Activated T-cell treated with anti-CD3 and anti-CD28 coated beads, Interleukin-2, amount 50 U/mL, for 24 hours (primary cell): ENCODE results near the gene METAP2.

Experiments used
- DNase-seq: peaks from one replicate; pipeline ENCODE4 v3.0.0-alpha.2; 2020
- H3K27ac Mint-ChIP-seq: 2 replicates; pipeline ENCODE4 v1.8.0; 2020; ENCODE audit warnings: mild to moderate bottlenecking, mixed read lengths
- H3K27me3 Mint-ChIP-seq: 2 replicates; pipeline ENCODE4 v1.8.0; 2020; ENCODE audit warnings: mixed read lengths
- H3K36me3 Mint-ChIP-seq: 2 replicates; pipeline ENCODE4 v1.8.0; 2020; ENCODE audit warnings: low read depth, mixed read lengths
- H3K4me1 Mint-ChIP-seq: 2 replicates; pipeline ENCODE4 v1.8.0; 2020; ENCODE audit warnings: low read depth, mixed read lengths
- H3K4me3 Mint-ChIP-seq: 2 replicates; pipeline ENCODE4 v1.8.0; 2020; ENCODE audit warnings: mild to moderate bottlenecking, moderate library complexity, mixed read lengths
- H3K9me3 Mint-ChIP-seq: 2 replicates; pipeline ENCODE4 v1.8.0; 2020; ENCODE audit warnings: mixed read lengths

Gene METAP2

GRCh38 chr12:95511977-95512376 is 38.0 kb downstream of the METAP2 start:
- Mint-ChIP-seq H3K4me3 (no peak overlapping the region), H3K27me3 (no peaks in the 10 kb centered on the region), H3K4me1 (peaks cover 7% of the 10 kb centered on the region), H3K27ac (peak overlapping the region; percentile 34), H3K36me3 (peaks cover 96% of the 10 kb centered on the region), H3K9me3 (no peaks in the 10 kb centered on the region)
- DNase-seq = no peak

GRCh38 chr12:95513599-95513998 is 39.6 kb downstream of the METAP2 start:
- H3K27ac Mint-ChIP-seq = no peak overlapping the region
- no peaks in the 10 kb centered on the region for H3K27me3 Mint-ChIP-seq
- peaks cover 89% of the 10 kb centered on the region for H3K36me3 Mint-ChIP-seq
- H3K4me3 Mint-ChIP-seq = no peak overlapping the region
- peaks cover 7% of the 10 kb centered on the region for H3K4me1 Mint-ChIP-seq
- no peak for DNase-seq
- no peaks in the 10 kb centered on the region for H3K9me3 Mint-ChIP-seq

GRCh38 chr12:95515197-95515596 is 41.2 kb downstream of the METAP2 start:
- peak overlapping the region; percentile 74 for H3K27ac Mint-ChIP-seq
- DNase-seq = no peak
- H3K27me3 Mint-ChIP-seq = no peaks in the 10 kb centered on the region
- H3K9me3 Mint-ChIP-seq = no peaks in the 10 kb centered on the region
- peaks cover 80% of the 10 kb centered on the region for H3K36me3 Mint-ChIP-seq
- peaks cover 4% of the 10 kb centered on the region for H3K4me1 Mint-ChIP-seq
- no peak overlapping the region for H3K4me3 Mint-ChIP-seq

GRCh38 chr12:95516757-95517156 is 42.8 kb downstream of the METAP2 start:
- Mint-ChIP-seq H3K27me3 (no peaks in the 10 kb centered on the region), H3K4me1 (peaks cover 4% of the 10 kb centered on the region), H3K27ac (peak overlapping the region; percentile 53), H3K4me3 (no peak overlapping the region), H3K36me3 (peaks cover 78% of the 10 kb centered on the region), H3K9me3 (no peaks in the 10 kb centered on the region)
- no peak for DNase-seq

GRCh38 chr12:95517246-95517645 is 43.3 kb downstream of the METAP2 start:
- Mint-ChIP-seq H3K9me3 (no peaks in the 10 kb centered on the region), H3K36me3 (peaks cover 78% of the 10 kb centered on the region), H3K4me3 (no peak overlapping the region), H3K27ac (peak overlapping the region; percentile 6), H3K27me3 (no peaks in the 10 kb centered on the region), H3K4me1 (peaks cover 4% of the 10 kb centered on the region)
- no peak for DNase-seq

GRCh38 chr12:95518944-95519343 is 45.0 kb downstream of the METAP2 start:
- no peaks in the 10 kb centered on the region for H3K27me3 Mint-ChIP-seq
- no peak overlapping the region for H3K4me3 Mint-ChIP-seq
- H3K27ac Mint-ChIP-seq = no peak overlapping the region
- no peak for DNase-seq
- H3K36me3 Mint-ChIP-seq = peaks cover 70% of the 10 kb centered on the region
- peaks cover 4% of the 10 kb centered on the region for H3K4me1 Mint-ChIP-seq
- H3K9me3 Mint-ChIP-seq = no peaks in the 10 kb centered on the region

GRCh38 chr12:95520816-95521215 is 46.9 kb downstream of the METAP2 start:
- Mint-ChIP-seq H3K27ac (no peak overlapping the region), H3K4me1 (peaks cover 4% of the 10 kb centered on the region), H3K9me3 (no peaks in the 10 kb centered on the region), H3K4me3 (no peak overlapping the region), H3K36me3 (peaks cover 54% of the 10 kb centered on the region), H3K27me3 (no peaks in the 10 kb centered on the region)
- DNase-seq = no peak

GRCh38 chr12:95522692-95523091 is 48.7 kb downstream of the METAP2 start:
- Mint-ChIP-seq H3K9me3 (no peaks in the 10 kb centered on the region), H3K36me3 (peaks cover 38% of the 10 kb centered on the region), H3K4me1 (no peaks in the 10 kb centered on the region), H3K4me3 (no peak overlapping the region), H3K27me3 (no peaks in the 10 kb centered on the region), H3K27ac (no peak overlapping the region)
- no peak for DNase-seq

GRCh38 chr12:95528431-95528830 is 54.5 kb downstream of the METAP2 start:
- H3K4me1 Mint-ChIP-seq = peaks cover 22% of the 10 kb centered on the region
- no peaks in the 10 kb centered on the region for H3K27me3 Mint-ChIP-seq
- H3K9me3 Mint-ChIP-seq = no peaks in the 10 kb centered on the region
- DNase-seq = no peak
- H3K27ac Mint-ChIP-seq = no peak overlapping the region
- peaks cover 28% of the 10 kb centered on the region for H3K36me3 Mint-ChIP-seq
- H3K4me3 Mint-ChIP-seq = no peak overlapping the region

- Mint-ChIP-seq H3K4me1 (peaks cover 24% of the 10 kb centered on the region), H3K4me3 (no peak overlapping the region), H3K27me3 (no peaks in the 10 kb centered on the region), H3K9me3 (no peaks in the 10 kb centered on the region), H3K27ac (no peak overlapping the region), H3K36me3 (peaks cover 31% of the 10 kb centered on the region)
- no peak for DNase-seq
Observed at GRCh38 chr12:95529693-95530225, 55.8 kb downstream of the METAP2 start.

GRCh38 chr12:95532851-95533250 is 58.9 kb downstream of the METAP2 start:
- DNase-seq = no peak
- Mint-ChIP-seq H3K9me3 (no peaks in the 10 kb centered on the region), H3K36me3 (peaks cover 30% of the 10 kb centered on the region), H3K4me1 (peaks cover 24% of the 10 kb centered on the region), H3K27me3 (no peaks in the 10 kb centered on the region), H3K4me3 (no peak overlapping the region), H3K27ac (no peak overlapping the region)

GRCh38 chr12:95533985-95534384 is 60.0 kb downstream of the METAP2 start:
- no peak for DNase-seq
- peaks cover 24% of the 10 kb centered on the region for H3K36me3 Mint-ChIP-seq
- H3K27ac Mint-ChIP-seq = no peak overlapping the region
- no peaks in the 10 kb centered on the region for H3K9me3 Mint-ChIP-seq
- no peak overlapping the region for H3K4me3 Mint-ChIP-seq
- H3K4me1 Mint-ChIP-seq = peaks cover 20% of the 10 kb centered on the region
- no peaks in the 10 kb centered on the region for H3K27me3 Mint-ChIP-seq

GRCh38 chr12:95538006-95538405 is 64.1 kb downstream of the METAP2 start:
- Mint-ChIP-seq H3K36me3 (peaks cover 12% of the 10 kb centered on the region), H3K9me3 (no peaks in the 10 kb centered on the region), H3K27ac (no peak overlapping the region), H3K4me3 (no peak overlapping the region), H3K27me3 (no peaks in the 10 kb centered on the region), H3K4me1 (peaks cover 8% of the 10 kb centered on the region)
- no peak for DNase-seq

GRCh38 chr12:95538656-95539055 is 64.7 kb downstream of the METAP2 start:
- H3K4me3 Mint-ChIP-seq = no peak overlapping the region
- no peaks in the 10 kb centered on the region for H3K27me3 Mint-ChIP-seq
- peaks cover 4% of the 10 kb centered on the region for H3K4me1 Mint-ChIP-seq
- no peaks in the 10 kb centered on the region for H3K9me3 Mint-ChIP-seq
- peaks cover 5% of the 10 kb centered on the region for H3K36me3 Mint-ChIP-seq
- no peak for DNase-seq
- H3K27ac Mint-ChIP-seq = no peak overlapping the region

GRCh38 chr12:95541436-95541835 is 67.5 kb downstream of the METAP2 start:
- peaks cover 12% of the 10 kb centered on the region for H3K4me1 Mint-ChIP-seq
- H3K27me3 Mint-ChIP-seq = no peaks in the 10 kb centered on the region
- H3K36me3 Mint-ChIP-seq = no peaks in the 10 kb centered on the region
- no peaks in the 10 kb centered on the region for H3K9me3 Mint-ChIP-seq
- H3K4me3 Mint-ChIP-seq = no peak overlapping the region
- no peak for DNase-seq
- no peak overlapping the region for H3K27ac Mint-ChIP-seq

GRCh38 chr12:95543305-95543704 is 69.4 kb downstream of the METAP2 start:
- no peak overlapping the region for H3K4me3 Mint-ChIP-seq
- peaks cover 7% of the 10 kb centered on the region for H3K27me3 Mint-ChIP-seq
- peaks cover 24% of the 10 kb centered on the region for H3K4me1 Mint-ChIP-seq
- no peaks in the 10 kb centered on the region for H3K9me3 Mint-ChIP-seq
- H3K36me3 Mint-ChIP-seq = peaks cover 3% of the 10 kb centered on the region
- DNase-seq = no peak
- H3K27ac Mint-ChIP-seq = no peak overlapping the region
